GM19035 (cell line): Measurements from ENCODE around the gene TCL1A.

Experiments used
- ATAC-seq: cut with Tn5 transposase; IDR thresholded peaks from one replicate; pipeline ENCODE4 v1.9.1; 2021; ENCODE audit not compliant: unreplicated experiment

Gene TCL1A

DNA sequence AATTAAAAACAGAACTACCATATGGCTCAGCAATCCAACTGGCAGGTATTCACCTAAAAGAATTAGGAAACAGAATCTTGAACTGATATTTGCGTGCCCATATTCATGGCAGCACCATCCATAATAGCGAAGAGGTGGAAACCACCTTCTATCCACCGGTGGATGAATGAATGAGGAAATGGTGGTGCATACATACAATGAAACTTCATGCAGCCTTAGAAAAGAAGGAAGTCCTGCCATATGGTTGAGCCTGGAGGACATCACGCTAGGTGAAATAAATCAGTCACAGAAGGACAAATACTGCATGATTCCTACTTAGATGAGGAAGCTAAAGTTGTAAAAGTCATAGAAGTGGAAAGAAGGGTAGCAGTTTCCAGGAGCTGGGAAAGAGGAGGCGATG, 6.6 kb downstream of the TCL1A start:
- ATAC-seq: no peak

DNA sequence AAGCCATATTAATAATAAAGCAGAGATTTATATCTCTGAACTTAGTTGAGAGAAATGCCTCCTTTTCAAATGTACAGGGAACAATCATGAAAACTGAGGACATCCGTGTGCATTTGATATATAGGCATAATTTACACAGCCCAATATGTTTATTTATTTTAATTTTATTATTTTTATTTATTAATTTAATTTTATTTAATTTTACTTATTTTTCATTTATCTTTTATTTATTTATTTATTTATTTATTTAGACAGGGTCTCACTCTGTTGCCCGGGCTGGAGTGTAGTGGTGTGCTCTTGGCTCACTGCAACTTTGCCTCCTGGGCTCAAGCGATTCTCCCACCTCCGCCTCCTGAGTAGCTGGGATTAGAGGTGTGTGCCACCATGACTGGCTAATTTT, 8.4 kb downstream of the TCL1A start:
- no peak for ATAC-seq

DNA sequence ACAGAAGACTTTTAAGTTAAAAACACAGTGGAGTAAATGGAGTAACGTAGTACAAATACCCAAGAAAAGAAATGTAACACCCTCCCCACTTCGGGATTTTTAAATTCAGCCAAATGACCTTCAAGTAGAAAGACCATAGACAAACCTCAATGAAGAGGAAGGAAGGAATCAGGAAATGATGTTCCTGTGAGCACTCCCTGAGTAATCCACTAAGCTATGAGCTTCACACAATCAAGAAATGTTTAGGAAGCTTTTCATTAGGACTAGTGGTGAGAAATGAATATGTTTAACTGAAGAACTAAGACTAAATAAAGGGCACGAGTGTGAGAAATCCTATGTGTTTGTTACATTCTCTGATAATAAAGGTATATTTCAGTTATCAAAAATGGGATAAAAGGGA, 10.1 kb downstream of the TCL1A start:
- no peak for ATAC-seq

DNA sequence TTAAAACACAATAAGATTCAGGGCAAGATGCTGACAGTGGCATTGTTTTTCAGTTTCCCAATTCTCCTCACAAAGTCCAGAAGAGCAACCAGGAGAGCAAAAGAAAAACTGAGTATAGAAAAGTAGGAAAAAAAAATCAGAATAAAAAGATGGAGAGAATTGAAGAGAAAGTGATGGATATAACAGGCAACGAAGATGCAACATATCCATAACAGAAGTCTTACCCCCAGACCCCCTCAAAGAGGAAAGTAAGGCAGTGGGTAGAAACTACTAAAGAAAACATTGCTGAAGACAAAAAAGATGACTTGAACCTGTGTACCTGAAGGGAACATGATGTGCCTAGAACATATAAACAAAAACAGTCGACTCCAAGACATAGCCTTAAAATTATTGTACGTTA, 10.6 kb downstream of the TCL1A start:
- ATAC-seq: no peak

DNA sequence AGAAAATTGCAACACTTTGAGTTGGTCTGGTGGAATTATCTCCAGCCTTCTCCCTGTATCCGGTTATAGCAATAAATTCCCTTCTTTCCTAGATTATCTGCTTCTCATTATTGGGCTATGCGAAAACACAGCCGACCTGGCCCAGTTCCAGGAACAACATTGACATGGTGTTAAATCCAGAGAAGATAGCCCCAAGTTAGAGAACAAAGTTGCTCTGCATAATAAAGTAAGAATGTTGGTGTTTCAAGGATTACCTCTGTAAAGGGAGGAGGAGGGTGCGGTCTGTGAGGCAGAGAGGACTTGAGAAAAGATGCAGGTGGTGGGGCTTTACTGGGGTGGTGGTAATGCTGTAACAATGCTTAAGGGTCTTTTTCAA, 12.1 kb downstream of the TCL1A start:
- ATAC-seq: no peak

DNA sequence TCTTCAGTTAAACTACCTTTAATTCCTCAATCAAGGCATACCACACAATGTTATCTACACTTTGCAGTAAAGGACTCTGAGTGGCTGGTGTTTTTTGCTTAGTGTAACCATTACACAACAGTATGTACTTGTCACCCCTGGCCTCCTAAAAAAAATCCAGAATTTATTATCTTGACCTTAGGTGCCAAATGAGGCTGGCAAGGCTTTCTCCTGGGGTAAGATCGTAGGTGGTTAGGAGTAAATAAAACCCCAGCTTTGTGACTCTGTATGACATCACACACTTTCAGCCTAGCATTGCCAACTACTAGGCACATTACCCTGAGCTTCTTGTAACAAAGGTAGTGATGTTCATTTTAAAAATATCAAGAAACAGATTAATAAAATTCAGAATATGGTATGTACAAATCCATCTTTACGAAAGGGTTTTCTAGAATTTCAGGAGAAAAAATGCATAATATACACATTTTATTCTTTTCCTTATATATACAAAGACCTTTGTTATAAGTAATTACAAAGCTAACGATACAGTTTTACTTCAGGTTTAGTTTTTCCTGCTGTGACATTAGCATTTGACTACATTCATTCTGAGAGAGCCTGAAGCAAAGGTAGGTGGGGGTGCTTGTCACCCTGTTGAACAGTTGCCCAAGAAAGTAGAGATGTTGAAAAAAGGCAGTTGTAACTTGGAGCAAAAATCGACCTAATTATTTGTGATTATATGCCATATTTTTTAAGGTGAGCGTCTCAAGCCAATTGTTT, 13.5 kb downstream of the TCL1A start:
- no peak for ATAC-seq

DNA sequence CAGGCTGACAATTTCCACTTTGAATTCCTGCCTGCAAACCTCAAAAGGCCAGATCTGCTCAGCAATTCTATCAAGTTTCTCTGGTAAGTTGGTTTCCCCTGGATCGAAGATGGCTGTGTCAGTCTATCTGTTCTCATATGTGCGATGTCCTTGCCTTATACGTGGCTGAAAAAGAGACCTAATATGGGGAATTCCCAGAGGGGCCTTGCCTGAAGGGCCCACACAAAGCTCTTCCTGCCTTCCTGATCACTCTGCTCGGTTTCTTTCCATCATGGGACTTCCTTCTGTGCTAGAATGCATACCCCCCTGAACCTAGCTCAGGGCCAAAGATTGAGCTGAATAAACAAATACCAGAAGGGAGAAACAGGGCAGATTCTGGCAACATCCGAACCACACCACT, 14.5 kb downstream of the TCL1A start:
- no peak for ATAC-seq

DNA sequence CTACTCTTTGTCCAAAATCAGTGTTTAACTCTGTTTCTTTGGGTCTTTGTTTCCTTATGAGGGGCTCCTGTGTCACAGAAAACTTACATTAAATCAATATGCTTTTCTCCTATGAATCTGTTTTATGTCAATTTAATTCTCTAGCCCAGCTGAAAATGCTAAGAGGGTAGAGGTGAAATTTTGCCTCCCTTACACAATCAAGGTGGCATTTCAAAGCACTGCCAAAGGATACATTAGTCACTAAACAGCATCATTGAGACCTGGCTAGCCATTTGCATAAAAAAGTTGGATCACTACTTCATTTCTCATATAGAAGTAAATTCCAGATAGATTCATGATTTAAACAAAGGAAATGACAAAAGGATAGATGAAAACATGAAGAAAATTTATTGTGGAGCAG, 15.6 kb downstream of the TCL1A start:
- no peak for ATAC-seq

DNA sequence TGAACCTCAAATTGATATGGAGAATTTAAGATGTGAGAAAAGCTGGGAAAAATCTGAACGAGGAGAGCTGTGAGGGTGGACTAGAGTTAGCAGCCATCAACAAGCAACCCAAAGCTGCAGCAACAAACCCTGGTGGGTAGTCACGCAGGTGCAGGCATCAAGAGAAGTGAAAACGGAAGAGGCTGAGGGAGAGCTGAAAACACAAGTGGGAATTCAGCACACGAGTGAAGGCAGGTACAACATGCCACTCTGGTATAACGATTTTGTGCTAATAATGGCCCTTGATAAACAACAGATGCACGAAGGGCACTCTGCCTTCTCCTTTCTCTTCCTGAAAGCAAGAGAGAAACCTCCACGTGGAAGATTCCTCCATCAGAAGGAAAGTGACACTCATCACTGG, 16.2 kb downstream of the TCL1A start:
- ATAC-seq: no peak

DNA sequence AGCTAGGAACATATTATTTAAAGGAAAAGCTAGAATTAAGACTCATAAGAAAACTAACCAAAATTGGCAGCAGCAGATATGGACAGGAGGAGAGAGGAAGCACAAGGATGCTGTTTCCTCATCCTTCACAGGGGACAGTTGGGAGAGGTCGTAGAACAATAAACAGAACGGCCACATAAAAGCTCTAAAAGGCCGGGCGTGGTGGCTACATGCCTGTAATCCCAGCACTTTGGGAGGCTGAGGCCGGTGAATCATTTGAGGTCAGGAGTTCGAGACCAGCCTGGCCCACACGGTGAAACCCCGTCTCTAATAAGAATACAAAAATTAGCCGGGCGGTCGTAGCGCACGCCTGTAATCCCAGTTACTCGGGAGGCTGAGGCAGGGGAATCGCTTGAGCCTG, 17.2 kb downstream of the TCL1A start:
- no peak for ATAC-seq

DNA sequence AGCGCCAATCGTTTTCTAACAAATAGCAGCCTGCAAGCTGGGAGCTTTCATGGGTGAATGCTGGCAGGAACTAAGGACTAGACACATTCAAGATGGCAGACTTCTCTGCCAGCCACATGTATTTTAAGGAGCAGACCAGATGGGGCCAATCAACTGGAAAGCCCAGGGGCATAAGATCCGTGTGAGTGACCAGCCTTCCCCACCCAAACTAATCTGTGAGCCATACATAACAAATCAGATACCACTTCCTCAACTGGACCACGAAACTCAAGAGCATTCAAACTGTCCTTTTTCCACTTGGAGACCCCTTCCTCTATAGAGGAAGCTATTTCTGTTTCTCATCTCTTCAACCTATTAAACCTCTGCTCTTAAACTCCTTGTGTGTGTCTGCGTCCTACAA, 18.0 kb downstream of the TCL1A start:
- ATAC-seq: no peak

DNA sequence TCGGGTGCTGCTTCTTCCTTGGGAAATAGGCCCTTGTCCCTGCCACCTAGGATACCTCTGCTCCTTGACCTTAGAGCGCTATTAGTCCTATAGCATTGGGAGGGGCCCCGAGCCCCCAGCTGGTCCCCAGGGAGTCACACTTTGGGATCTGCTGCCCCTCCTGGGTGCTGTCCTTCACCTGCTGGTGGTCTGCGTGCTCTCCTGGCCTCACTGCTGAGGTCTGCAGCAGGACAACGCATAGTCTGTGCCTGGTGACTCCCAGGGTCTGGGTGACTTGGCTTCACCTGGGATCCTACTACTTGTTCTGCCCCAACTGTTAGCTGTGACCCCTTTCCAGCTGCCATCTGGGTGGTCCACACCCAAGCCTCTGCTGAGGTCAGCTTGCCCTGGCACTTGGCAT, 18.9 kb downstream of the TCL1A start:
- ATAC-seq: no peak

DNA sequence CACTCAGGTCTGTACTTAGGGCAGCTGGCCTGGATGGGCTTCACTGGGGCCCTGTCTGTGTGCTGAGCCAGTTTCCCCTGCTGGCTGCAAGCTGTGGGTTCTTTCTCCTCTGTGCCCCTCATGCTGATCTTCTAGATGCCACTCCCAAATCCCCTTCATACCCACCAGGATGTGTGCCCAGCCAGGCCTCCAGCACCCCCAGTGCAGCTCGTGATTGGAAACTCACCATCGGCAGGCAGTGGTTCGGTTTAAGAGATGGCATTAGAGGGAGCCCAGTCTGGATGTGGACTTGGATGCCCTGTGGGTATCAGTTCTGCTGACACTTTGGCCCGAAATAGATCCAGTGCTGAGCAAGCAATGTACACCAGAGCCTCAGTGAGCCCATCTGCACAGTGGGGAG, 21.8 kb downstream of the TCL1A start:
- ATAC-seq: no peak

DNA sequence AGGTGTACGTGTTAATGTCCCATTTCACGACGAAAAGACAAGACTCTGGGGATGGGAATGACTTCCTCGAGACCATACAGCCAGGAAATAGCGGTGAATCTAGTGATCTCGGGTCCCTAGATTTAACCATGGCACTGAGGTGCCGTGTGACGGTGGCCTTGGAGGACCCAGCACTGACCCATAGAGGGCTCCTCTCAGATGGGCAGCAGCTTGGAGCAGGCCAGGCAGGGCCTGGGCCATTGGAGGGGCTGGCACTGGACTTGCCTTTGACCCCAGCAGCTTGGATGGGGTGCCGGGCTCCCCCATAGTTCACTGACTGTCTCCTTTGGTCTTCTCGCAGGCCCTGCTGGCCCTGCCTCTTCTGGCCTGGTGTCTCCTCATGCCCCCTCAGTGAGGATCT, 22.3 kb downstream of the TCL1A start:
- no peak for ATAC-seq

DNA sequence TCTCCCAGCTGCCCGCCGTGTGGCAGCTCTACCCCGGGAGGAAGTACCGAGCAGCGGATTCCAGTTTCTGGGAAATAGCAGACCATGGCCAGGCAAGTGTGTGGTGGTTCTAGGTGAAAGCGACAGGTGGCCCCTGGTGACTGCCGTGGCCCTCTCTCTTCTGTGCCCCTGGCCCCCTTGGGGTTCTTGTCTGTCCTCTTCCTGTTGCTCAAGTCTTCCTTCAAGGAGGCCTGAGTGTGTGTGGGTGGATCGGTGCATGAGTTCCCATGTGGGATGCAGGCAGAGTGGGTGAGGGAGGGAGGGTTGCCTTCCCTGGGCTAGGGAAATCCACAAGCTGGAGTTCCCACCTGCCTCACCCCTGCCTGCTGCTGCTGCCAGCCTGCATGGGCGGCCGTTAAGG, 23.1 kb downstream of the TCL1A start:
- no peak for ATAC-seq

DNA sequence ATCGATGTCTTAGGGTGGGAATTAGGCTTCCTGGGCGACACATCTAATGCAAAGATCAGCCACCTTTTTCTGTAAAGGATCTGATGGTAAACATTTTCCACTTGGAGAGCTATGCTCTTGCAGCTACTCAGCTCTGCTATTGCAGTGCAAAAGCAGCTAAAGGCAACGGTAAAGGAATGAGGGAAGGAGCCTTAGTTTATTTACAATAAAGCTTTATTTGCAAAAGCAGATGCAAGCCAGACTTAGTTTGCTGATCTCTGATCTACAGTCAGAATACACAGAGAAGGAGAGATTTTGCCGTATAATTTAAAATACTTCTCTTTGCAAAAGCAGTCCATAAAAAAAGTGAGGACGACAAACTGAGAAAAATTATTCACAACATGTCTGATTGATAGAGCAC, 24.5 kb downstream of the TCL1A start:
- ATAC-seq: no peak

DNA sequence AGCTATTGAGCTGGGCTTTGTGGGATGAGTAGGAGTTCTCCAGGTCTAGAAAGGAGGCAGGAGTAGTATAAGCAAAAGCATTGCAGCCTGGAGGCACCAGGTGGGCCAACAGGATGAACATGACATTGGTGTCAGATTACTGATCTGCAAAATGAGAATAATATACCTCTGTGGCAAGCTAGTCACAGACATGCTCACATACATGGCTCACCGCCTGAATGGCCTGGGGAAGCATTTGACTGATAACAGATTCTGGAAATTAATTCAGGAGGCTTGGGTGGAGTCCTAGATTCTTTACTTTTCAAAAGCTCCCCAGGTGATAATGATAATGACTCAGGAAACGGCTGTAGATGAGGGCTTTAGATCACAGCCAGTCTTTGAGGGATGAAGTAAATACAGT, 27.0 kb downstream of the TCL1A start:
- ATAC-seq: no peak

DNA sequence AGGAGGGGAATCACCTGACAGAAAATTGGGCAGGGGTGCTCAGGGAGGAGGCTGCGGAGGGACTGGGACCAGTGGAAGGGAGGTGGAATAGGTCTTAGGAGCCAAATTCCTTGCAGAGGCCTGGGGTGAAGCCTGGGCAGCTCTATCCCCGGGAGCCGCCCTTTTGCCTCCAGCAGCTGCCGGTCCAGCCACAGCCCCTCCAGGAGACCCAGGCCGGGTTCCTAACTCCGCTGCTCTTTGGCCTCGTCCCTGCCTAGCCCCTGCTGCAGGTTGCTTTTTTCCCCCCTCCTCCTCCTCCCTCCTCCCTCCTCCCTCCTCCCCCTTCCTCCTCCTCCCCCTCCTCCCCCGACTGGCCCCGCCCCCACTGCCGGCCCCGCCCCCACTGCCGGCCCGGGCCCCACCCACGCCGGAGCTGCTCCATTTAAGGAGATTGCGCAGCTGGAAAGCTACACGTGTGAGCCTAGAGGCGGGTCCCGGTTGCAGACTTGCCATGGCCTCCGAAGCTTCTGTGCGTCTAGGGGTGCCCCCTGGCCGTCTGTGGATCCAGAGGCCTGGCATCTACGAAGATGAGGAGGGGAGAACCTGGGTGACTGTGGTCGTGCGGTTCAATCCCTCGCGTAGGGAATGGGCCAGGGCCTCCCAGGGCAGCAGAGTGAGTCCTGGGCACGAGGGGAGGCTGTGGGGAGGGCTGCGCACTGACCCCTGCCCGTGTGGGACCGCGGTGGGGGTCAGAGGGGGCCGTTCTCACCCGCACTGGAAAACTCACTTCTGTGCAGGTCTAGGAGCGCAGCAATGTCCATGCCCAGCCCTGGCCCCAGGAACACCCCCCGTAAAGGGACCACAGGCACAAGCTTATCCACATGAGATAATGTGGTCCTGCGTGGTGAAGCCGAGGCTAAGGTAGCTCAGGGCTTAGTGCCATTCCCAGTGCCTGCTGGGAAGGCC, 27.7 kb downstream of the TCL1A start, which contains the start of gene TCL1B:
Gene TCL1B, plus strand, starts transcription at position 449 of the 945 bp plus-strand sequence. Its CDS starts 42 bp downstream, at position 491.
- no peak for ATAC-seq

DNA sequence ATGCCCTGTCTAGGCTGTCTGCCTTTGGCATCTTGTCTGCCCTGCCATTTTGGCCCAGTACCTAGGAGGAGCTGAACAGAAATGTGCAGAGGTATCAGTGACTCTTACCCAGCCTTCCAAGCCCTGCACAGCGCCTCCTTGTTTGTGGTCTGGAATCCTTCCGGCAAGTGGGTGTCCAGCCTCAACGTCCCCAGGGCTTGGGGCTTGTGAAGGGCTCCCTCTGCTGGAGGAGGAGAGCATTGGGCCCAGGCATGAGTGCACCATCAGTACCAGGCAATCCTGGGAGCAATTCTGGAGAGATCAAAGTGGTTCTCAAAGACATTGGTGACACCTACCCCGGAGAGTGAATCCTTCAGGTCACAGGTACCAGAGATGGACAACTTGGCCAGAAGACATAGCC, 30.1 kb downstream of the TCL1A start:
- ATAC-seq: no peak

DNA sequence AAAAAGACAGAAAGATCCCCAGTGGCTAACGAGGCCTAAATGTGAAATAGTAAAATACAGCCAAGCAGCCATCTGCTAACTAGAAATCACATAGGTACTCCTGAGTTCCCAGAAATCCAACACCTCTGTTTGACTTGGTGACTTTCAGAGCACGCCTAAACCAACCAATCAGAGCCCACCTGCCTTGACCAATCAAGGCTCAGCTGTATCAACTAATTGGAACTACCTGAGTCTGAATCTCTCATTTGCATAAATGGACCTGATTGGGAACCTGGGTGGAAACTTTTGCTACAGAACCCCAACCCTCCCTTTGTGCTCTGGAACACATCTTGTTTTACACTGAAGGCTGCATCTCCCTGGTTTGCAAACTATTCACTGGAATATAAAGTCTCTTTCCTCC, 32.8 kb downstream of the TCL1A start:
- no peak for ATAC-seq

DNA sequence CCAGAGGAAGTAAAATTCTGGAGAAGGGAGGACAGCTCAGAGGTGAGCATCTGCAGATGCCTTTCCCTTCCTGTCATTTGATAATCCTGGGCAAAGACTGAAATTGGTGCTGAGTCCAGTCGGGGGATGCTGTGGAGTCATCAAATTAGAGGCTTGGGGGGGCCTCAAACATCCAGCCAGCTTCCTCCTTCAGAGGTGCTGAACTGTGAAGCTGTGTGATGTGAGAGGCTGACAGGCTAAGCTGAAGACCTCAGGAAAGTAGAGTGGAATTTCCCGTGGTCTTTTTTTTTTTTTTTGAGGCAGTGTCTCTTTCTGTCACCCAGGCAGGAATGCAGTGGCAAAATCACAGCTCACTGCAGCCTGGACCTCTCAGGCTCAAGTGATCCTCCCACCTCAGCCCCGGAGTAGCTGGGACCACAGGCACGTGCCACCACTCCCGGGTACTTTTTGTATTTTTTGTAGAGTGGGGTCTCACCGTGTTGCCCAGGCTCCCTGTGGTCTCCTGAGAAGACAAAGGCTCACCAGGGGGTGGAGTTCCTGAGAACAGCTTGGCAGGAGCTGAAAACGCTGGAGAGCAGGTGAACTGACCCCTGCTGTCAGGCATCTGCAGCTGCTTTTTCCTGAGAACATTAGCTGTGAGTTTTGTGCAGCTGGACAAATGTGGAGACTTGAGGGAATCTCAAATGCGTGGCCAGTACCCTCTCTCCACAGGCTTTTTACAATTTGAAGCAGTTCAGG, 33.8 kb downstream of the TCL1A start:
- ATAC-seq: no peak
